Measurements from ENCODE around the gene RBM20.

The RBM20 gene

GRCh38 chr10:110742801-110743200 lies 98.7 kb downstream of the RBM20 start:
- no peak for DNase-seq

GRCh38 chr10:110744782-110745181 lies 100.6 kb downstream of the RBM20 start:
- no peak for DNase-seq

- peak; percentile 41 for DNase-seq
These were observed 102.2 kb downstream of the RBM20 start for GRCh38 chr10:110746254-110746826.

GRCh38 chr10:110746969-110747608 lies 103.0 kb downstream of the RBM20 start:
- DNase-seq = no peak

- no peak for DNase-seq
These were observed 103.7 kb downstream of the RBM20 start for GRCh38 chr10:110747609-110748464.

GRCh38 chr10:110748970-110749369 lies 104.8 kb downstream of the RBM20 start:
- no peak for DNase-seq

GRCh38 chr10:110750931-110751330 lies 106.8 kb downstream of the RBM20 start:
- peak; percentile 52 for DNase-seq

- DNase-seq = no peak
These were observed 107.7 kb downstream of the RBM20 start for GRCh38 chr10:110751850-110752249.

- DNase-seq = no peak
These were observed 109.3 kb downstream of the RBM20 start for GRCh38 chr10:110753462-110753861.

GRCh38 chr10:110754375-110755105 lies 110.4 kb downstream of the RBM20 start:
- DNase-seq = no peak

GRCh38 chr10:110755781-110756180 lies 111.6 kb downstream of the RBM20 start:
- DNase-seq = no peak

- no peak for DNase-seq
These were observed 112.7 kb downstream of the RBM20 start for GRCh38 chr10:110756876-110757275.

GRCh38 chr10:110757586-110757985 lies 113.5 kb downstream of the RBM20 start:
- no peak for DNase-seq

- no peak for DNase-seq
These were observed 114.1 kb downstream of the RBM20 start for GRCh38 chr10:110758128-110758765.

GRCh38 chr10:110758898-110759297 lies 114.8 kb downstream of the RBM20 start:
- DNase-seq = no peak

- no peak for DNase-seq
These were observed 115.4 kb downstream of the RBM20 start for GRCh38 chr10:110759523-110759922.

- no peak for DNase-seq
These were observed 118.1 kb downstream of the RBM20 start for GRCh38 chr10:110762109-110762848.

- DNase-seq = no peak
These were observed 118.7 kb downstream of the RBM20 start for GRCh38 chr10:110762849-110763211.

- no peak for DNase-seq
These were observed 120.2 kb downstream of the RBM20 start for GRCh38 chr10:110764378-110764777.

- DNase-seq = no peak
These were observed 120.8 kb downstream of the RBM20 start for GRCh38 chr10:110764793-110765512.

Measured in central memory CD4-positive, alpha-beta T cell (primary cell).